GM08714 (cell line): ENCODE results near the gene PHYKPL.
A peak's percentile ranks its signal among the peaks of the same experiment; 100 is the strongest.
"Not testable (repeated sequence)": the region's sequence is repeated elsewhere in the genome, so short reads cannot be mapped to it uniquely, and the experiment has no call there.

Experiments used
- H3K4me3 ChIP-seq: fragments of 200-500 bp; sonication (Bioruptor generic); 2 replicates; pipeline ENCODE4 v1.5.1; 2014; ENCODE audit warnings: mild to moderate bottlenecking, low read length, inconsistent platforms
- ZNF274 ChIP-seq: IDR thresholded peaks from 2 replicates; pipeline ENCODE4 v1.6.1; 2012; ENCODE audit warnings: mild to moderate bottlenecking, low read depth, low read length

The PHYKPL gene

GRCh38 chr5:178206166-178207101 is 26.2 kb downstream of the PHYKPL start:
- peak overlapping the region; percentile 99 for H3K4me3 ChIP-seq
- TF ChIP-seq ZNF274 = no peak

GRCh38 chr5:178205749-178206047 is 26.9 kb downstream of the PHYKPL start:
- no peak for TF ChIP-seq ZNF274
- H3K4me3 ChIP-seq = peak overlapping the region; percentile 99

DNA sequence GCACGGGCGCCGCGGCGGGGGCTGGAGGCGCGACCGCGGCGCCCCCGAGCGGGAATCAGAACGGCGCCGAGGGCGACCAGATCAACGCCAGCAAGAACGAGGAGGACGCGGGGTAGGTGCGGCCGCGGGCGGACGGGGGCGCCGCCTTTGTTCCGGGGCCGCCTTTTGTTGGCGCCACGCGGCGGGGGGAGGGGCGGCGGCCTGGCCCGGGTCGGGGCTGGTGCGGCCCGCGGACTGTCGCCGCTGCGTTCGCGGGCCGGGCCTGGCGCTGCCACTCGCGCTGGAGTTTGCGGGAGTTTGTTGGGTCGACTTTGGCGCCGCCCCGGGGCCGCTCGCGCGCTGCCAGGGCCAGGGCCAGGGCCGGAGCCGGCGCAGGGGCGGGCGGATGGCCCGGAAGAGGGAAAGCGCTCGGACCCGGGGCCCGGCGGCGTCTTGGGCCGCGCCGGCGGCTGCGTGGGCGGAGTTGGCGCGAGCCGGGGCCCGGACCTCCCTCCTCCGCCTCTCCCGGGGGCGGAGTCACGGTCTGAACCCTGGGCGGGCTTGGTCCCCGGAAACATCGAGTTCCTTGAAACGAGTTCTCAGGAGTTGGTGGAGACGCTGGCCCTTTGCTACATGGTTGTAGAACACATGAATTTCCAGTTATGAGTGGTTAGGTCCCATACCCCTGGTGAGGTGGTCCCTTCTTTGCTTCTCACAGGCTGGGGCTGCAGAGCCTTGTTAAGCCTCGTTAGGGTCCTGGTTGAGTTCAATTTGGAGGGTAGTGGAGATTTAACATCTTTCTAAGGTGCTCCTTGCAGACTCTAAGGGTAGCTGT is 27.5 kb downstream of the PHYKPL start:
- TF ChIP-seq ZNF274 = no peak
- peak overlapping the region; percentile 99 for H3K4me3 ChIP-seq

GRCh38 chr5:178204182-178204934 is 28.2 kb downstream of the PHYKPL start, which contains the start of gene HNRNPAB:
HNRNPAB (plus strand) TSS chr5:178204533; CDS start chr5:178204838, 305 bp downstream.
- TF ChIP-seq ZNF274 = no peak
- peak within 1 kb of the TSS; percentile 99 for H3K4me3 ChIP-seq

DNA sequence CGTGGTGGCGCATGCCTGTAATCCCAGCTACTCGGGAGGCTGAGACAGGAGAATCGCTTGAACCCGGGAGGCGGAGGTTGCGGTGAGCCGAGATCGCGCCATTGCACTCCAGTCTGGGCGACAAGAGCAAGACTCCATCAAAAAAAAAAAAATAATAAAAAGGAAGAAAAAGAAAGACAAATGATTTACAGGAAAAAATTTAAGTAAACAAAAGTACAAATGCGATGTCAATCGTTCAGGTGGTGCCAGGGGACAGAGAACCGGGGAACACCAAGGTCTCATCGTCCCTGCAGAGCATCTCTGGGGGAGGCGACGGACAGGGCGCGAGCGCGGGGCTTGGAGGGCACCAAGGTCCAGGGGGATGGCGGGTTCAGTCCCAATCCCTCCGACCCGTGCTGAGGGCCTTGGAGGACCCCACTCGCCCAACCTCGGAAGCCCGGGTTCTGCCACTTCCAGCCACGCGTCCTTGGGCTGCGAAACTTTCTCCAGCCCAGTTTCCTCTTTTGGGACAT is 28.9 kb downstream of the PHYKPL start:
- H3K4me3 ChIP-seq = peak overlapping the region; percentile 99
- no peak for TF ChIP-seq ZNF274

GRCh38 chr5:178202541-178202940 is 30.1 kb downstream of the PHYKPL start:
- TF ChIP-seq ZNF274 = no peak
- H3K4me3 ChIP-seq = no peak overlapping the region

DNA sequence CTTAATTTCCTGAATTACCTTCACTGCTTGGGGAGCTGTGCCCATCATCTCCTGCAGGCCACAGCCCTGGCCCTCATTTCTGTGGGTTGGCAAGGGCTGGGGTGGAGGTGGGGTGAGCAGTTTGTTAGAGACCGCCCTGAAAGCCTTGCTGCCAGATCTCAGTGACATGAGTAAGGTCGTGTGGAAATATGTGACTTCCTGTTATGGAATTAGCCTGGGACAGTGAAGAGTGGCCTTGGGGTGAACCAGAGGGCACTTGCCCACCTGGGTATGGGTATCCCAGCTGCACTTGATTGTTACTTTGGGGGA is 30.7 kb downstream of the PHYKPL start:
- no peak for TF ChIP-seq ZNF274
- H3K4me3 ChIP-seq = no peak overlapping the region

DNA sequence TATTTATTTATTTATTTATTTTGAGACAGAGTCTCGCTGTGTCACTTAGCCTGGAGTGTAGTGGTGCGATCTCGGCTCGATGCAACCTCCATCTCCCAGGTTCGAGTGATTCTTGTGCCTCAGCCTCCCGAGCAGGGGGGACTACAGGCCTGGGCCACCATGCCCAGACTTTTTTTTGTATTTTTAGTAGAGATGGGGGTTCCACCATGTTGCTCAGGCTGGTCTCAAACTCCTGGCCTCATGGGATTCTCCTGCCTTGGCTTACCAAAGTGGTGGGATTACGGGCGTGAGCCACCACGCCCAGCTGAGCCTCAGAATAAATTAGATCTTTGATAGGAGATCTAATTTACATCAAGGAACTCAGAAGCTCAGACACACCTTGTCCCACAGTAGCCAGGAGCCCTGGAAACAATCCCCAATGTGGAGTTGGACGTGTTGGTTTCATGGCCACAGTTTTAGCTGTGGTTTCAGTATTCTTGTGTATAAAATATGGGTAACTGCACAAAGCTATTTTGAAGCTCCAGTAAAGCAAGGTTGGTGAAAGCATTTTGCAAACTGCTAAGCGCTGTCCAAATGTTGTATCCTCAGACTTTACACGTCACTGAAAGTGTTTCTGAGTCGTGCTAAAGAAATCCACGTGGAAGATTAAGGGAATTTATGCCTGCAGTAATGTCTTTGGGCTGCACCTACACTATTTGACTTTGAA is 31.2 kb downstream of the PHYKPL start:
- TF ChIP-seq ZNF274 = no peak
- H3K4me3 ChIP-seq = no peak overlapping the region

GRCh38 chr5:178199581-178200434 is 32.8 kb downstream of the PHYKPL start:
- no peak overlapping the region for H3K4me3 ChIP-seq
- TF ChIP-seq ZNF274 = no peak

- TF ChIP-seq ZNF274 = no peak
- H3K4me3 ChIP-seq = no peak overlapping the region
These were observed 33.9 kb downstream of the PHYKPL start for GRCh38 chr5:178198706-178199105.

DNA sequence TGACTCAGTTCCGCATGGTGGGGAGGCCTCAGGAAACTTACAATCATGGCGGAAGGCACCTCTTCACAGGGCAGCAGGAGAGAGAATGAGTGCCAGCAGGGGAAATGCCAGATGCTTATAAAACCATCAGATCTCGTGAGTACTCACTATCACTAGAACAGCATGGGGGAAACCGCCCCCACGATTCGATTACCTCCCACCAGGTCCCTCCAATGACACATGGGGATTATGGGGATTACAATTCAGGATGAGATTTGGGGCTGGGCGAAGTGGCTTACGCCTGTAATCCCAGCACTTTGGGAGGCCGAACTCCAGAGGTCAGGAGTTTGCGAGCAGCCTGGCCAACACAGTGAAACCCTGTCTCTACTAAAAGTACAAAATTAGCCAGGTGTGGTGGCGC is 34.5 kb downstream of the PHYKPL start:
- not testable (repeated sequence) for H3K4me3 ChIP-seq

DNA sequence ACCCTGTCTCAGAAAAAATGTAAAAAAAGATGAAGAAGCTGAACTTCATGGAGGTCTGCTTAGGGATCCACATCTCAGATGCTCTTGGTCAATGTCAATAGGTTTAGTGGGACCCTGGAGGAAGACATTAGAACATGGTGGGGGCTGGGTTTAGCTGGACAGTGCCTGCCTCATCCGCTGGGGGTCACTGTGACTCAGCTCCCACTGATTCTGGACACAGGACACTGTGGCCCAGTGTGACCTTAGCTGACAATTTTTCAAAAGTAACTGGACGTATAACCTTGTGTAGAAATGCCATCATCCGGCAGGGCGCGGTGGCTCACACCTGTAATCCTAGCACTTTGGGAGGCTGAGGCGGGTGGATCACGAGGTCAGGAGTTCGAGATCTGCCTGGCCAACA is 35.6 kb downstream of the PHYKPL start:
- no peak overlapping the region for H3K4me3 ChIP-seq
- TF ChIP-seq ZNF274 = no peak

- TF ChIP-seq ZNF274 = no peak
These were observed 36.3 kb downstream of the PHYKPL start for GRCh38 chr5:178196281-178196812.

More at GRCh38 chr5:178196281-178196812, 36.3 kb downstream of the PHYKPL start:
- no peak overlapping the region for H3K4me3 ChIP-seq
